Left lung (tissue), 10 donors: ENCODE data around the gene TTLL3. TPM values are rescaled to one million over a fixed set of nuclear protein-coding genes. Genes with fewer than 3 reads are reported as not detected.

ENCODE experiments used
- ATAC-seq: fragments of 200-7000 bp; cut with Tn5 transposase; one replicate; pipeline ENCODE4 v1.9.1; 2020; ENCODE audit warnings: moderate library complexity
- DNase-seq, 4 donors: peaks; one replicate each; pipeline ENCODE4 v3.0.0-alpha.2; 2013 to 2020
- H3K27ac ChIP-seq, 2 donors: fragments of 200-600 bp; sonication (generic) in 1 of 2; one replicate each; pipeline versions ENCODE4 v1.5.0 to v1.8.0; 2020 to 2021
- H3K27me3 ChIP-seq, 2 donors: fragments of 200-600 bp; sonication (generic) in 1 of 2; one replicate each; pipeline versions ENCODE4 v1.5.0 to v1.8.0; 2020 to 2021
- H3K36me3 ChIP-seq, 2 donors: fragments of 200-600 bp; sonication (generic) in 1 of 2; one replicate each; pipeline versions ENCODE4 v1.5.0 to v1.8.0; 2020 to 2021
- H3K4me1 ChIP-seq, 2 donors: fragments of 200-600 bp; one replicate each; pipeline ENCODE4 v1.8.0; 2021
- H3K4me3 ChIP-seq, 2 donors: fragments of 200-600 bp; sonication (generic) in 1 of 2; one replicate each; pipeline versions ENCODE4 v1.5.0 to v1.8.0; 2020 to 2021; ENCODE audit warnings: mild to moderate bottlenecking in 1 of 2
- H3K9me3 ChIP-seq, 2 donors: fragments of 200-600 bp; sonication (generic) in 1 of 2; one replicate each; pipeline versions ENCODE4 v1.5.0 to v1.8.0; 2020 to 2021
- intact Hi-C, 2 donors: fragments of 100-400 bp; cut with DNase I; formaldehyde crosslinking; loops; one replicate each; pipeline versions ENCODE4 v1.11.2 to v1.14.2; 2022
- polyA plus RNA-seq, 6 donors: library from polyadenylated mRNA; unstranded; fragments of 120-200 nt; gene quantifications; one replicate each; pipeline ENCODE4 v1.2.1, GENCODE V29; 2013; ENCODE audit not compliant: insufficient read length in 6 of 6
- total RNA-seq, 2 donors: library from RNA; stranded (reverse); fragmentation: NEBNext Ultra II Directional; extraction: Animal tissue kit (Norgen Biotek cat#: 25700); gene quantifications; one replicate each; pipeline ENCODE4 v1.2.1, GENCODE V29; 2021
- TF ChIP-seq, protein P1 (sequence below), 2 donors: fragments of 200-600 bp; sonication (generic) in 1 of 2; IDR thresholded peaks; one replicate each; pipeline versions ENCODE4 v1.5.0 to v1.8.0; 2021; ENCODE audit warnings: antibody characterized with exemption in 2 of 2
- donor health status: DM: no; HTN: yes; CAD: no.
- donor health status: DM: no; HTN: no; CAD: no.

The TTLL3 gene
- total and polyA plus RNA-seq, 8 donors = 30.5 to 103 (median 88.6) TPM

DNA sequence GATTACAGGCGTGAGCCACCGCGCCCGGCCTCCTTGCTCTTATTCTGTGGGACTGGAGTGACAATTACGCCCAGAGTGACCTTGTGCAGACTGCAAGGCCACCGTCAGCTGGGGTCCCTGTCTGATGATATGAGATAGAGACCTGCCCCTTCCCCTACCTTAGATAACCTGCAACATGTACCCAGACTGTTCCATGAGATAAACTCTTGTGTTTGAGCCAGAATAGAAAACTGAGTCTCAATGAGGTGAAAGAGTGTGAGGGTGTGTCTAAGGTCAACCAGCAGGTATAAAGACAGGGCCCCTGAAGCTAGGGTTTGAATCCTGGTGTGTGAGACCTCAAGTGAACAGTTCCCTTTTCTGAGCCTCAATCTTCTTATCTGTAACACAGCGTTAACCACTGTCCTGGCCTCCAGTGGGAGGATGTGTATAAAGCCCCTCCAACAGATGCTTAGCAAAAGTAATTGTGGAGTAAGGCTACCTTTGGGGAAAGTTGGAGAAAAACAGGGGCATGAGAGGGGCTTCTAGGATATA, 23.8 kb upstream of the TTLL3 start:
- DNase-seq = no peak
- peaks cover 0 to 94% of the 10 kb centered on the region in 2 donors for H3K36me3 ChIP-seq
- ATAC-seq = no peak
- peaks cover 0 to 26% of the 10 kb centered on the region in 2 donors for H3K4me1 ChIP-seq
- no peak overlapping the region for H3K27ac ChIP-seq
- intact Hi-C loops = no loop called here
- H3K9me3 ChIP-seq = no peaks in the 10 kb centered on the region
- TF ChIP-seq, protein P1, sequence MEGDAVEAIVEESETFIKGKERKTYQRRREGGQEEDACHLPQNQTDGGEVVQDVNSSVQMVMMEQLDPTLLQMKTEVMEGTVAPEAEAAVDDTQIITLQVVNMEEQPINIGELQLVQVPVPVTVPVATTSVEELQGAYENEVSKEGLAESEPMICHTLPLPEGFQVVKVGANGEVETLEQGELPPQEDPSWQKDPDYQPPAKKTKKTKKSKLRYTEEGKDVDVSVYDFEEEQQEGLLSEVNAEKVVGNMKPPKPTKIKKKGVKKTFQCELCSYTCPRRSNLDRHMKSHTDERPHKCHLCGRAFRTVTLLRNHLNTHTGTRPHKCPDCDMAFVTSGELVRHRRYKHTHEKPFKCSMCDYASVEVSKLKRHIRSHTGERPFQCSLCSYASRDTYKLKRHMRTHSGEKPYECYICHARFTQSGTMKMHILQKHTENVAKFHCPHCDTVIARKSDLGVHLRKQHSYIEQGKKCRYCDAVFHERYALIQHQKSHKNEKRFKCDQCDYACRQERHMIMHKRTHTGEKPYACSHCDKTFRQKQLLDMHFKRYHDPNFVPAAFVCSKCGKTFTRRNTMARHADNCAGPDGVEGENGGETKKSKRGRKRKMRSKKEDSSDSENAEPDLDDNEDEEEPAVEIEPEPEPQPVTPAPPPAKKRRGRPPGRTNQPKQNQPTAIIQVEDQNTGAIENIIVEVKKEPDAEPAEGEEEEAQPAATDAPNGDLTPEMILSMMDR (IDR thresholded peaks at IDR 0.05) = no peak
- no peaks in the 10 kb centered on the region for H3K27me3 ChIP-seq
- no peak overlapping the region for H3K4me3 ChIP-seq

DNA sequence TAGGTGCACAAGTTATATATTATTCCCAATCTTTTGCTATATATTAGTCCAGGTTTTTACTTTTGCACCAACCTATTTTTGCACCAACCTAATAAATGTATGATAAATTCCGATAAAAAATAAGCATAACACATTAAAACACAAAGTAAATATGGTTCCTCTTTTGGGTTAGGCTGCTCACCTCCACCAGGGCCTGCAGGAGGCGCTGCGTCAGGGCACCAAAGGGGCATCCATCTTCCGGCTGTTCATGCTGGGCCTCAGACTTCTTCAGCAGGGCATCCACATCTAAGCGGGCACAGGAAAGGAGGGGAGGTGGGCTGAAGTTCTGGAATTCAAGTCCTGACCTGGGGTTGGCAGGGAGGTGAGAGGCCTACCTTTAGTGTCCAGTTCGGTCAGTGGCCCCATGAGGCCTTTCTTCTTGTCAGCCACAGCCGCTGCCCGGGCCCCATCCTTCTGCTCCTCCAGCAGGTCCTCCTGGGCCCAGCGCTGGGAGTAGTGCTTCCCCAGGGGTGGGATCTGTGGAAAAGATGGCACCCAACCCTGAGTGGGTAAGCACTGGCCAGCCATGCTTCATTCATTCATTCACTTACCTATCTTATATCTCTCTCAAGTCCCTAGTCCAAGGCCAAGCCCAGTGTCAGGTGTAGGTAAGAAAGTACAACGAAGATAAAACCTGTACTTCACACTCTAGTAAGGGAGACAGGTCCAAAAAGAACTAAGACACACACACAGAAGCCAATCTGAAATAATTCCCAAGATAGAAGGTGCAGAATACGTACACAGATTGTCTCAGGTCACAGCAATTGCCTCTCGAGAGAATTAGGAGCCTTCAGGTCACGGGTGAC, 23.0 kb upstream of the TTLL3 start:
- ATAC-seq (no peak), DNase-seq (no peak)
- H3K36me3 ChIP-seq = peaks cover 0 to 88% of the 10 kb centered on the region in 2 donors
- H3K27me3 ChIP-seq = no peaks in the 10 kb centered on the region
- H3K27ac ChIP-seq = no peak overlapping the region
- peaks cover 4 to 26% of the 10 kb centered on the region in 2 donors for H3K4me1 ChIP-seq
- no peaks in the 10 kb centered on the region for H3K9me3 ChIP-seq
- H3K4me3 ChIP-seq = no peak overlapping the region
- TF ChIP-seq, protein P1 (IDR thresholded peaks at IDR 0.05) = no peak
- intact Hi-C loops = no loop called here

DNA sequence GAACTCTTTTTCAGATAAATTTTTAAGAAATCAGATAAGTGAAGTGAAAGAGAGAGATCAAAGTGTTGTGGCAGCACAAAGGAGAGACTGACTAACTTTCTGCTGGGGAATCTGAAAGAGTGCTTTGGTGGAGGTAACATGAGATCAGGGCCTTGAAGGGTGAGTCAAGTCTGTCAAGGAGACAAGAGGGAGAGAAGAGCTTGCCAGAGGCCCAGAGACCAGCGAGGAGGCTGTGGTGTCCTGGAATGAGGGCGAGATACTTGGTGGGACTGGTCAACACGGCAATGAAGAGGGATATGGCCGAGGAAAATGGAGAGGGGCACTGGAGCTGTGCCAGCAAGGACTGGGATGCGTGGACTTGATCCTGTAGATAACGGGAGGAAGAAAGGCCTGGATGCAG, 22.3 kb upstream of the TTLL3 start:
- no peak for ATAC-seq

DNA sequence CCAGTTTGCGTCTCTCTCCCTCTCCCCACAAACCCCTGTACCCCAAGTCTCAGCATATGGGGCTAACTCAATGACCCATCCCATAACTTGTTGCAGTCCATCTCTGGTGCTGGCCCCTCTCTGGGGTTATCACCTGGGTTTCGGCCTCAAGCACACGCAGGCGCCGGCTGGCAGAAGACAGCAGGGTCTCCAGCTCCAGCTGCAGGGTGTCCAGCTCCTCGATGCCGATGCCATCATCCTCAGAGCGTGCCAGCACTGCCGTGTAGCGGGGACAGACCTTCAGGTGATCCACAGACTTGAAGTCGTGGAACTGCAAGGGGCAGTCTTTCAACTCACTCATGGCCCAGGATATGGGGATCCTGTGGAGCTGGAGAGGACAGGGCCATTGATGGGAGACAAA, 18.9 kb upstream of the TTLL3 start:
- Histone ChIP-seq H3K4me1 (peaks cover 17 to 46% of the 10 kb centered on the region in 2 donors), H3K36me3 (peaks cover 0 to 62% of the 10 kb centered on the region in 2 donors), H3K27ac (peak overlapping the region in 1 of 2 donors; percentile 98), H3K9me3 (no peaks in the 10 kb centered on the region), H3K4me3 (peak overlapping the region in 1 of 2 donors; percentile 99), H3K27me3 (no peaks in the 10 kb centered on the region)
- TF ChIP-seq, protein P1 (IDR thresholded peaks at IDR 0.05) = no peak
- intact Hi-C loops = no loop called here
- ATAC-seq = no peak
- no peak for DNase-seq

More for the DNA sequence above, 22.3 kb upstream of the TTLL3 start:
- TF ChIP-seq, protein P1 (IDR thresholded peaks at IDR 0.05) = no peak
- peaks cover 4 to 19% of the 10 kb centered on the region in 2 donors for H3K4me1 ChIP-seq
- peaks cover 0 to 81% of the 10 kb centered on the region in 2 donors for H3K36me3 ChIP-seq
- intact Hi-C loops = no loop called here
- H3K27me3 ChIP-seq = no peaks in the 10 kb centered on the region
- DNase-seq = no peak
- no peak overlapping the region for H3K27ac ChIP-seq
- H3K9me3 ChIP-seq = no peaks in the 10 kb centered on the region
- H3K4me3 ChIP-seq = no peak overlapping the region

DNA sequence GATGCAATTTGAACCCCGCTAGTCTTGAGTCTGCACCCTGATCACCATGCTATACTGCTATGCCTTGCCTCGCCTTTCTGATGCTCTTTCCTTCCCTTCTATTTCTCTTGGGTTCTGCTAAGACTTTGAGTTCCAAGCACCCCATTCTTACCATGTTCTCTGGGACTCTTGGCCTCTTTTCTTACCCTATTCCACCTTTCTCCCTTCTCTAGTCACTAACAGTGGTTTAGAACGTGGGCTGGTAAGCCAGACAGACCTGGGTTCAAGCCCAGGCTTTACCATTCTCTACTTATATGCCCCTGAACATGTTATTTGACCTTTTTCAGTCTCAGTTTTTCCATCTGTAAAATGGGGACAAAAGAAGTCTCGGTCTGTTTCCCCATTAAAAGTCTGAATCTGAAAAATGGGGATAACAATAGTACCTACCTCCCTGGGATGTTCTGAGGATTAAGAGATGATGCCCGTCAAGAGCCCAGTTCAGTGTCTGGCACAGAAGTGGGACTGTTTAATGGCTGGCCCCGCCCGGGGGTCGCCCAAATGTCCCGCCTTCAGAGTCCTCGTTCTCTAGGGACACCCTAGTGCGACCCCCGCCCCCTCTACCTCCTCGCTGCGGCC, 18.2 kb upstream of the TTLL3 start:
- Histone ChIP-seq H3K36me3 (peaks cover 0 to 62% of the 10 kb centered on the region in 2 donors), H3K4me3 (peak overlapping the region; percentile 85 to 99), H3K4me1 (peaks cover 17 to 51% of the 10 kb centered on the region in 2 donors), H3K27ac (peak overlapping the region; percentile 89 to 98), H3K27me3 (no peaks in the 10 kb centered on the region), H3K9me3 (no peaks in the 10 kb centered on the region)
- DNase-seq (no peak), ATAC-seq (no peak)
- intact Hi-C loops = no loop called here
- TF ChIP-seq, protein P1 (IDR thresholded peaks at IDR 0.05) = no peak
